GM23338 (cell line): ENCODE measurements around the gene KSR2. TPM values are rescaled to one million over a fixed set of nuclear protein-coding genes. Genes with fewer than 3 reads are reported as not detected.

Experiments used
- ATAC-seq: fragments of 200-7000 bp; cut with Tn5 transposase; 3 replicates; pipeline ENCODE4 v1.9.1; 2020
- DNase-seq: peaks from one replicate; pipeline ENCODE4 v3.0.0-alpha.2; 2015; ENCODE audit warnings: low spot score
- H2AFZ ChIP-seq: fragments of 200-600 bp; sonication (generic); 2 replicates; pipeline ENCODE4 v1.8.0; 2016; ENCODE audit warnings: antibody characterized with exemption, mild to moderate bottlenecking, moderate library complexity
- H3F3A ChIP-seq: fragments of 200-600 bp; sonication (generic); replicated peaks from 2 replicates; pipeline ENCODE4 v1.8.0; 2017; ENCODE audit warnings: antibody characterized with exemption, mixed run types, low read depth
- H3K27ac ChIP-seq: fragments of 200-600 bp; sonication (generic); 2 replicates; pipeline ENCODE4 v1.6.1; 2016; ENCODE audit warnings: low read depth
- H3K27me3 ChIP-seq: fragments of 200-600 bp; sonication (generic); 2 replicates; pipeline ENCODE4 v1.8.0; 2016; ENCODE audit warnings: mild to moderate bottlenecking, mixed run types, moderate library complexity; ENCODE audit not compliant: insufficient read depth
- H3K36me3 ChIP-seq: fragments of 200-600 bp; sonication (generic); 2 replicates; pipeline ENCODE4 v1.8.0; 2016; ENCODE audit warnings: mild to moderate bottlenecking; ENCODE audit not compliant: insufficient read depth
- H3K4me1 ChIP-seq: fragments of 200-600 bp; sonication (generic); 2 replicates; pipeline ENCODE4 v1.8.0; 2016; ENCODE audit warnings: mild to moderate bottlenecking, moderate library complexity; ENCODE audit not compliant: insufficient read depth
- H3K4me2 ChIP-seq: fragments of 200-600 bp; sonication (generic); 2 replicates; pipeline ENCODE4 v1.7.1; 2017; ENCODE audit warnings: mixed run types
- H3K4me3 ChIP-seq: fragments of 200-600 bp; sonication (generic); 2 replicates; pipeline ENCODE4 v1.6.1; 2016; ENCODE audit warnings: mixed run types
- H3K79me2 ChIP-seq: fragments of 200-600 bp; sonication (generic); replicated peaks from 2 replicates; pipeline ENCODE4 v1.8.0; 2017; ENCODE audit warnings: mild to moderate bottlenecking; ENCODE audit not compliant: insufficient read depth
- H3K9me2 ChIP-seq: fragments of 200-600 bp; sonication (generic); 2 replicates; pipeline ENCODE4 v1.8.0; 2017; ENCODE audit not compliant: insufficient read depth
- H4K20me1 ChIP-seq: fragments of 200-600 bp; sonication (generic); replicated peaks from 2 replicates; pipeline ENCODE4 v1.8.0; 2017; ENCODE audit warnings: mild to moderate bottlenecking; ENCODE audit not compliant: insufficient read depth
- H3K27ac Mint-ChIP-seq: 2 replicates; pipeline ENCODE4 v1.8.0; 2020; ENCODE audit warnings: inconsistent platforms, mild to moderate bottlenecking, moderate library complexity, mixed read lengths
- H3K27me3 Mint-ChIP-seq: 3 replicates; pipeline ENCODE4 v1.8.0; 2022; ENCODE audit warnings: low read depth, mild to moderate bottlenecking, moderate library complexity, mixed read lengths, inconsistent platforms; ENCODE audit not compliant: insufficient read depth, poor library complexity
- H3K36me3 Mint-ChIP-seq: 3 replicates; pipeline ENCODE4 v1.8.0; 2021; ENCODE audit warnings: low read depth, mild to moderate bottlenecking, inconsistent platforms, moderate library complexity, mixed read lengths
- H3K4me1 Mint-ChIP-seq: 3 replicates; pipeline ENCODE4 v1.8.0; 2020; ENCODE audit warnings: mild to moderate bottlenecking, inconsistent platforms, mixed read lengths
- H3K4me3 Mint-ChIP-seq: 3 replicates; pipeline ENCODE4 v1.8.0; 2021; ENCODE audit warnings: moderate library complexity, mild to moderate bottlenecking, inconsistent platforms, mixed read lengths
- H3K9me3 Mint-ChIP-seq: 3 replicates; pipeline ENCODE4 v1.8.0; 2020; ENCODE audit warnings: moderate library complexity, mild to moderate bottlenecking, inconsistent platforms, mixed read lengths
- CREB1 ChIP-seq: fragments of 250-450 bp; sonication (Bioruptor Pico); IDR thresholded peaks from 2 replicates; pipeline ENCODE4 v1.5.0; 2020; ENCODE audit warnings: low read depth, mild to moderate bottlenecking, moderate library complexity
- CTCF ChIP-seq, 2 experiments: fragments of 200-600 bp in 1 of 2; sonication (generic) in 1 of 2; conservative IDR thresholded peaks; 2 replicates each; pipeline versions ENCODE4 v1.5.1 to v1.6.1; 2016 to 2017; ENCODE audit warnings: antibody characterized with exemption in 2 of 2, low read depth in 2 of 2, mild to moderate bottlenecking in 2 of 2, moderate library complexity in 1 of 2
- ETS1 ChIP-seq: IDR thresholded peaks from 2 replicates; pipeline ENCODE4 v1.6.1; 2016; ENCODE audit warnings: antibody characterized with exemption
- EZH2 ChIP-seq: fragments of 200-600 bp; sonication (generic); IDR thresholded peaks from one replicate; pipeline ENCODE4 v1.8.0; 2017; ENCODE audit warnings: antibody characterized with exemption, mild to moderate bottlenecking, low read depth; ENCODE audit not compliant: unreplicated experiment
- EZH2phosphoT487 ChIP-seq: fragments of 200-600 bp; sonication (generic); IDR thresholded peaks from one replicate; pipeline ENCODE4 v1.8.1; 2018; ENCODE audit warnings: antibody characterized with exemption; ENCODE audit not compliant: unreplicated experiment
- JUNB ChIP-seq: IDR thresholded peaks from one replicate; pipeline ENCODE4 v1.6.1; 2016; ENCODE audit warnings: antibody characterized with exemption; ENCODE audit not compliant: unreplicated experiment
- NANOG ChIP-seq: IDR thresholded peaks from 2 replicates; pipeline ENCODE4 v1.6.1; 2016; ENCODE audit warnings: antibody characterized with exemption, borderline replicate concordance
- POLR2AphosphoS5 ChIP-seq: IDR thresholded peaks from 2 replicates; pipeline ENCODE4 v1.6.1; 2016; ENCODE audit warnings: antibody characterized with exemption, low read depth
- REST ChIP-seq: IDR thresholded peaks from one replicate; pipeline ENCODE4 v1.6.1; 2018; ENCODE audit warnings: antibody characterized with exemption; ENCODE audit not compliant: unreplicated experiment
- STAT1 ChIP-seq: IDR thresholded peaks from one replicate; pipeline ENCODE4 v1.6.1; 2016; ENCODE audit warnings: antibody characterized with exemption; ENCODE audit not compliant: unreplicated experiment
- ZNF114 ChIP-seq: fragments of 250-450 bp; sonication (Bioruptor Pico); IDR thresholded peaks from 2 replicates; pipeline ENCODE4 v1.5.0; 2020; ENCODE audit warnings: mild to moderate bottlenecking, moderate library complexity
- ZNF331 ChIP-seq: fragments of 250-450 bp; sonication (Bioruptor Pico); IDR thresholded peaks from 2 replicates; pipeline ENCODE4 v1.5.0; 2020; ENCODE audit warnings: low read depth, mild to moderate bottlenecking, moderate library complexity
- ZNF462 ChIP-seq: fragments of 250-450 bp; sonication (Bioruptor Pico); IDR thresholded peaks from 2 replicates; pipeline ENCODE4 v1.5.0; 2020; ENCODE audit warnings: mild to moderate bottlenecking, moderate library complexity
- polyA plus RNA-seq: library from polyadenylated mRNA; unstranded; fragments of >200 nt; fragmentation: Nextera tagmentation; extraction: Ambion mirVana; gene quantifications from 2 replicates; pipeline ENCODE4 v1.2.1, GENCODE V29; 2016
- total RNA-seq: library from RNA; depleted of rRNA; stranded (reverse); fragments of >200 nt; shearing (Covaris generic); gene quantifications from 2 replicates; pipeline ENCODE4 v1.2.3, GENCODE V29; 2014

Gene KSR2
- total and polyA plus RNA-seq, 2 experiments from 2014 or later: 1.1 to 2.7 TPM

GRCh38 chr12:117447665-117448366, 521.0 kb downstream of the KSR2 start:
- Histone ChIP-seq H3K4me3 (no peak overlapping the region), H3K4me1 (no peaks in the 10 kb centered on the region), H3K79me2 (no peaks in the 10 kb centered on the region), H3K27ac (no peak overlapping the region), H3F3A (no peaks in the 10 kb centered on the region), H3K9me2 (no peaks in the 10 kb centered on the region), H3K4me2 (no peak overlapping the region), H2AFZ (no peak overlapping the region), H3K27me3 (no peaks in the 10 kb centered on the region), H4K20me1 (no peaks in the 10 kb centered on the region; the same call in 1 of the 2 replicates), H3K36me3 (no peaks in the 10 kb centered on the region)
- H3K4me1 Mint-ChIP-seq: no peaks in the 10 kb centered on the region; the same call in 2 of the 3 replicates
- ATAC-seq (no peak), DNase-seq (no peak)
- H3K9me3 Mint-ChIP-seq: no peaks in the 10 kb centered on the region
- H3K27ac Mint-ChIP-seq: no peak overlapping the region
- H3K27me3 Mint-ChIP-seq: peaks cover 13% of the 10 kb centered on the region
- H3K36me3 Mint-ChIP-seq: no peaks in the 10 kb centered on the region
- no peak for TF ChIP-seq ZNF331
- no peak for TF ChIP-seq JUNB
- TF ChIP-seq EZH2phosphoT487: no peak
- TF ChIP-seq ETS1: no peak
- TF ChIP-seq ZNF462 (CRISPR knock-in tag): no peak
- TF ChIP-seq POLR2AphosphoS5: no peak
- TF ChIP-seq STAT1: no peak
- TF ChIP-seq REST: no peak
- TF ChIP-seq CREB1 (CRISPR knock-in tag): no peak
- no peak for TF ChIP-seq EZH2
- no peak for TF ChIP-seq CTCF (conservative IDR thresholded peaks at IDR 0.05; ENCODE audit: low read depth in 2 of 2)
- no peak for TF ChIP-seq NANOG
- TF ChIP-seq ZNF114 (CRISPR knock-in tag): no peak
- H3K4me3 Mint-ChIP-seq: no peak overlapping the region
